HCT116 (cell line): Measurements from ENCODE around the gene CXXC1. TPM values are rescaled to one million over a fixed set of nuclear protein-coding genes. Genes with fewer than 3 reads are reported as not detected.
A peak's percentile ranks its signal among the peaks of the same experiment; 100 is the strongest.

Source experiments
- ATAC-seq: fragments of 200-7000 bp; cut with Tn5 transposase; 2 replicates; pipeline ENCODE4 v1.9.1; 2020; ENCODE audit warnings: mild to moderate bottlenecking, moderate library complexity
- BruUV-seq: library from RNA; stranded (reverse); fragments of 400-500 nt; replicated peaks from 2 replicates; lab custom pipeline; 2021; lab: Mats Ljungman, UMichigan
- CTCF ChIA-PET: fragments of 300-600 bp; sonication (Branson Sonifier 250); formaldehyde crosslinking; loops from one replicate; lab custom pipeline; 2021; ENCODE audit warnings: antibody characterized with exemption; lab: Charles Lee
- POLR2A ChIA-PET: fragments of 300-600, 350-600 bp; sonication (Branson Sonifier 250); formaldehyde crosslinking; loops from one replicate; lab custom pipeline; 2021; ENCODE audit warnings: antibody characterized with exemption; lab: Charles Lee
- RAD21 ChIA-PET, 2 experiments: fragments of 300-600 bp; sonication (Branson Sonifier 250); formaldehyde crosslinking; loops; one replicate each; lab custom pipeline; 2023; ENCODE audit warnings: low total read pairs in 2 of 2; ENCODE audit not compliant: uncharacterized antibody in 2 of 2, unreplicated experiment in 2 of 2, low non-redundant PET in 1 of 2; lab: Charles Lee
- DNase-seq: peaks from one replicate; pipeline ENCODE4 v3.0.0-alpha.2; 2010; ENCODE audit warnings: low read depth, low spot score
- H2AFZ ChIP-seq: fragments of 200-600 bp; shearing (Covaris generic), sonication (generic); 2 replicates; pipeline ENCODE4 v1.6.1; 2017; ENCODE audit warnings: low read depth, mixed run types, mixed read lengths, antibody characterized with exemption, low read length; ENCODE audit not compliant: poor library complexity, severe bottlenecking
- H3K27ac ChIP-seq: 2 replicates; pipeline ENCODE4 v1.5.1; 2012; ENCODE audit warnings: low read depth, low read length
- H3K27me3 ChIP-seq: fragments of 200-600 bp; sonication (generic); 2 replicates; pipeline ENCODE4 v1.6.1; 2016; ENCODE audit warnings: mixed run types, low read length, mixed read lengths; ENCODE audit not compliant: insufficient read depth
- H3K36me3 ChIP-seq, 2 experiments: fragments of 200-500 bp in 1 of 2; fragments of 200-600 bp in 1 of 2; sonication (Bioruptor generic) in 1 of 2; sonication (generic) in 1 of 2; 2 replicates each; pipeline versions ENCODE4 v1.5.1 to v1.6.1; 2014 to 2016; ENCODE audit warnings: low read length in 2 of 2, inconsistent platforms in 1 of 2, mixed read lengths in 1 of 2, mixed run types in 1 of 2; ENCODE audit not compliant: insufficient read depth in 2 of 2, control insufficient read depth in 1 of 2
- H3K4me1 ChIP-seq, 2 experiments: fragments of 200-600 bp in 1 of 2; sonication (generic) in 1 of 2; 2 replicates each; pipeline versions ENCODE4 v1.5.1 to v1.6.1; 2012 to 2017; ENCODE audit warnings: low read length in 2 of 2, inconsistent platforms in 1 of 2, mild to moderate bottlenecking in 1 of 2, mixed read lengths in 1 of 2, mixed run types in 1 of 2, moderate library complexity in 1 of 2; ENCODE audit not compliant: insufficient read depth in 2 of 2, control insufficient read depth in 1 of 2
- H3K4me2 ChIP-seq: fragments of 200-600 bp; sonication (generic); 2 replicates; pipeline ENCODE4 v1.6.1; 2017; ENCODE audit warnings: mixed run types, low read length, mixed read lengths
- H3K4me3 ChIP-seq, 2 experiments: fragments of 200-600 bp in 1 of 2; sonication (generic) in 1 of 2; replicated peaks in 1 of 2; 2 replicates each; pipeline ENCODE4 v1.5.1; 2011 to 2016; ENCODE audit warnings: low read length in 2 of 2, control low read depth in 1 of 2, low read depth in 1 of 2, mild to moderate bottlenecking in 1 of 2, mixed read lengths in 1 of 2, mixed run types in 1 of 2
- H3K79me2 ChIP-seq: fragments of 200-600 bp; sonication (generic); 2 replicates; pipeline ENCODE4 v1.6.1; 2017; ENCODE audit warnings: mild to moderate bottlenecking, mixed run types, low read length, moderate library complexity, mixed read lengths; ENCODE audit not compliant: insufficient read depth
- H3K9ac ChIP-seq: fragments of 200-600 bp; sonication (generic); 2 replicates; pipeline ENCODE4 v1.6.1; 2016; ENCODE audit warnings: low read length, mixed read lengths
- H3K9me2 ChIP-seq: fragments of 200-600 bp; sonication (generic), shearing (Covaris generic); 2 replicates; pipeline ENCODE4 v1.6.1; 2017; ENCODE audit warnings: mixed run types, mild to moderate bottlenecking, moderate library complexity; ENCODE audit not compliant: insufficient read depth
- H3K9me3 ChIP-seq, 2 experiments: fragments of 200-500 bp in 1 of 2; fragments of 200-600 bp in 1 of 2; sonication (Bioruptor generic) in 1 of 2; sonication (generic) in 1 of 2; 2 replicates each; pipeline ENCODE4 v1.6.1; 2014 to 2017; ENCODE audit warnings: low read length in 2 of 2, mixed read lengths in 2 of 2, inconsistent platforms in 1 of 2, low read depth in 1 of 2, mild to moderate bottlenecking in 1 of 2, mixed run types in 1 of 2, moderate library complexity in 1 of 2; ENCODE audit not compliant: control insufficient read depth in 1 of 2, insufficient read depth in 1 of 2
- H4K20me1 ChIP-seq: fragments of 200-600 bp; sonication (generic), shearing (Covaris generic); 2 replicates; pipeline ENCODE4 v1.6.1; 2017; ENCODE audit warnings: mixed run types, mild to moderate bottlenecking, moderate library complexity; ENCODE audit not compliant: insufficient read depth
- ATF3 ChIP-seq: IDR thresholded peaks from 2 replicates; pipeline ENCODE4 v1.6.1; 2012
- CBX3 ChIP-seq: IDR thresholded peaks from 2 replicates; pipeline ENCODE4 v1.6.1; 2012; ENCODE audit warnings: low read depth
- CEBPB ChIP-seq: IDR thresholded peaks from 2 replicates; pipeline ENCODE4 v1.6.1; 2012; ENCODE audit warnings: low read depth
- FOSL1 ChIP-seq: IDR thresholded peaks from 2 replicates; pipeline ENCODE4 v1.6.1; 2012; ENCODE audit warnings: low read depth
- JUND ChIP-seq: IDR thresholded peaks from 2 replicates; pipeline ENCODE4 v1.6.1; 2012
- POLR2AphosphoS5 ChIP-seq: IDR thresholded peaks from 2 replicates; pipeline ENCODE4 v1.6.1; 2011; ENCODE audit warnings: mild to moderate bottlenecking, low read depth, low read length, moderate library complexity
- SIN3A ChIP-seq: IDR thresholded peaks from 2 replicates; pipeline ENCODE4 v1.6.1; 2012; ENCODE audit warnings: low read depth
- SP1 ChIP-seq: IDR thresholded peaks from 2 replicates; pipeline ENCODE4 v1.6.1; 2012; ENCODE audit warnings: low read depth
- SRF ChIP-seq: IDR thresholded peaks from 2 replicates; pipeline ENCODE4 v1.6.1; 2012; ENCODE audit warnings: low read depth
- TCF7L2 ChIP-seq: IDR thresholded peaks from 2 replicates; pipeline ENCODE4 v1.7.0; 2011; ENCODE audit warnings: borderline replicate concordance, inconsistent platforms; ENCODE audit not compliant: insufficient read depth, insufficient read length; ENCODE audit errors: extremely low read depth
- ZBTB33 ChIP-seq: IDR thresholded peaks from 2 replicates; pipeline ENCODE4 v1.6.1; 2011; ENCODE audit warnings: mild to moderate bottlenecking, low read length, moderate library complexity; ENCODE audit not compliant: insufficient replicate concordance; ENCODE audit errors: extremely low read depth
- intact Hi-C: fragments of 100-400 bp; cut with micrococcal nuclease; formaldehyde crosslinking; loops from 2 replicates; pipeline ENCODE4 v1.10.0; 2022
- total RNA-seq: library from RNA; stranded (reverse); gene quantifications from one replicate; pipeline ENCODE4 v1.2.1, GENCODE V29; 2021; ENCODE audit not compliant: unreplicated experiment

The CXXC1 gene
- total RNA-seq, 1 experiment from 2014 or later: 101 TPM

- Histone ChIP-seq H2AFZ (no peak overlapping the region), H3K4me3 (no peak overlapping the region; a peak in 1 of 4 replicates), H3K4me1 (peaks cover 2 to 26% of the 10 kb centered on the region in 2 experiments; a peak in 3 of 4 replicates), H3K4me2 (peak overlapping the region; percentile 32), H4K20me1 (no peaks in the 10 kb centered on the region), H3K9ac (no peak overlapping the region), H3K9me3 (peaks cover 0 to 3% of the 10 kb centered on the region in 2 experiments; a peak in 1 of 4 replicates), H3K9me2 (no peaks in the 10 kb centered on the region), H3K27ac (peak overlapping the region; percentile 52; the same call in 1 of the 2 replicates), H3K27me3 (no peaks in the 10 kb centered on the region), H3K79me2 (no peaks in the 10 kb centered on the region), H3K36me3 (no peaks in the 10 kb centered on the region)
- ChIA-PET RAD21 (no interaction called here), POLR2A (no interaction called here), CTCF (interaction anchor here (2.8 kb wide), 1 partner anchor 117 kb away, joined by 8 read pairs; no protein-coding TSS in a partner anchor)
- DNase-seq: peak; percentile 93
- TF ChIP-seq FOSL1 (peak; percentile 96), CBX3 (peak; percentile 96), SRF (no peak), CEBPB (peak; percentile 36; the same call in 1 of the 2 replicates), SP1 (peak; percentile 84), SIN3A (0 out of 2 replicates have a peak, but pooled peaks have one; percentile 34), ZBTB33 (peak; percentile 40), JUND (peak; percentile 95), ATF3 (0 out of 2 replicates have a peak, but pooled peaks have one; percentile 34), TCF7L2 (no peak), POLR2AphosphoS5 (peak; percentile 52; the same call in 1 of the 2 replicates)
- ATAC-seq: peak; percentile 88
- BruUV-seq: no TSS peak
- intact Hi-C loops: loop anchor here (2.0 kb wide), 1 partner anchor 47 kb away; the partner anchor contains the start of gene CXXC1
Measured at GRCh38 chr18:50240080-50240563, 47.4 kb downstream of the CXXC1 start.
